Cardiac muscle cell (in vitro differentiated cells and primary cell): ENCODE measurements around the gene HJURP. TPM values are rescaled to one million over a fixed set of nuclear protein-coding genes. Genes with fewer than 3 reads are reported as not detected.

ENCODE experiments used
- DNase-seq, 2 donors: peaks; one replicate each; pipeline versions ENCODE4 v3.0.0 to v3.0.0-alpha.2; 2010 to 2017; ENCODE audit warnings: low read depth in 1 of 2, low spot score in 1 of 2
- H3K27ac ChIP-seq: fragments of 200-600 bp; sonication (generic); 2 replicates; pipeline ENCODE4 v1.5.1; 2016
- H3K27me3 ChIP-seq: fragments of 200-600 bp; sonication (generic); 2 replicates; pipeline ENCODE4 v1.6.0; 2016; ENCODE audit warnings: control low read depth
- H3K36me3 ChIP-seq: fragments of 200-600 bp; sonication (generic); 2 replicates; pipeline ENCODE4 v1.5.1; 2016; ENCODE audit warnings: control low read depth
- H3K4me1 ChIP-seq: fragments of 200-600 bp; sonication (generic); 2 replicates; pipeline ENCODE4 v1.8.1; 2017; ENCODE audit warnings: low read depth, mild to moderate bottlenecking, mixed run types
- H3K4me3 ChIP-seq: fragments of 200-600 bp; sonication (generic); 2 replicates; pipeline ENCODE4 v1.5.1; 2016; ENCODE audit warnings: mild to moderate bottlenecking
- H3K9me3 ChIP-seq: fragments of 200-600 bp; sonication (generic); 2 replicates; pipeline ENCODE4 v1.5.1; 2017; ENCODE audit warnings: low read depth, mild to moderate bottlenecking, control low read depth
- polyA plus RNA-seq: library from polyadenylated mRNA; unstranded; fragments of >200 nt; fragmentation: Nextera tagmentation; extraction: Ambion mirVana; gene quantifications from 2 replicates; pipeline ENCODE4 v1.2.1, GENCODE V29; 2016
- total RNA-seq: library from RNA; depleted of rRNA; stranded (reverse); fragments of >200 nt; gene quantifications from 2 replicates; pipeline ENCODE4 v1.2.3, GENCODE V29; 2016
- TF ChIP-seq, protein P1 (sequence below): IDR thresholded peaks from 2 replicates; pipeline ENCODE4 v1.5.1; 2012; ENCODE audit warnings: low read depth, mild to moderate bottlenecking, low read length

Gene HJURP
- total and polyA plus RNA-seq, 2 experiments from 2014 or later, result 8.0 to 53.3 TPM

DNA sequence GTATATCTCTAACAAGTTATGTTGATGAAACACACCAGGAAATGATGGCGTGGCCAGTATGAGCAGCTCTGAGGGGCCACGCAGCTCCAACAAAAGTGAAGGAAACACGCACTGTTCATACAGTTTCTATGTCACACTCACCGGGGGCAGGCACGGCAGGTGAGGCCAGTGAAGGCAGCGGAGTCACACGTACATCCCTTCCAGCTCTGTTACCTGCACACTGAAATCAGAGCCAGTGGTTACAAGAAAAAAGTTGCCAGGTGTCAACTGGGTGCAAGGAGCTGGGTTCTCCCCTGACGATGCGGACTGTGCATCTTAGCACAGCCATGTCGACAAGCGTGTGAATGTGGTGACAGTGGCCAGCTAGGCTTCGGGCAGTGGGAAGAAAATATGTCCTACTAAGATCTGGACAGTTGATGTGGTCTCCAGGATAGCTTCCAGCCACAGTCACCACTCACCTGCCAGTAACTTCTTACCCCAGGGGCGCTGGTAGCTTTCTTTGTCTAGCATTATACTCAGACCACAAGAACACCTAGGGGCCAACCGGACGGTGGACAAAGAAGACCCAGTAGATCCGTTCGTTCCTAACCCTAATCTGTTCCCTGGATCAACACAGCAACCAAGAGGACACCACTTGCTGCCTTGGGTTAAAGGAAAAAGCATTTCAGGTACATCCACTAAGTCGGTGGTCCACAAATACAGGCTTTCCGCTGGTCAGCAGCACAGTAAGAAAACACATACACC, 10.1 kb downstream of the HJURP start:
- Histone ChIP-seq H3K4me1 (peaks cover 15% of the 10 kb centered on the region), H3K36me3 (peaks cover 32% of the 10 kb centered on the region), H3K4me3 (no peak overlapping the region), H3K27ac (no peak overlapping the region), H3K9me3 (no peaks in the 10 kb centered on the region), H3K27me3 (no peaks in the 10 kb centered on the region)
- TF ChIP-seq, protein P1, sequence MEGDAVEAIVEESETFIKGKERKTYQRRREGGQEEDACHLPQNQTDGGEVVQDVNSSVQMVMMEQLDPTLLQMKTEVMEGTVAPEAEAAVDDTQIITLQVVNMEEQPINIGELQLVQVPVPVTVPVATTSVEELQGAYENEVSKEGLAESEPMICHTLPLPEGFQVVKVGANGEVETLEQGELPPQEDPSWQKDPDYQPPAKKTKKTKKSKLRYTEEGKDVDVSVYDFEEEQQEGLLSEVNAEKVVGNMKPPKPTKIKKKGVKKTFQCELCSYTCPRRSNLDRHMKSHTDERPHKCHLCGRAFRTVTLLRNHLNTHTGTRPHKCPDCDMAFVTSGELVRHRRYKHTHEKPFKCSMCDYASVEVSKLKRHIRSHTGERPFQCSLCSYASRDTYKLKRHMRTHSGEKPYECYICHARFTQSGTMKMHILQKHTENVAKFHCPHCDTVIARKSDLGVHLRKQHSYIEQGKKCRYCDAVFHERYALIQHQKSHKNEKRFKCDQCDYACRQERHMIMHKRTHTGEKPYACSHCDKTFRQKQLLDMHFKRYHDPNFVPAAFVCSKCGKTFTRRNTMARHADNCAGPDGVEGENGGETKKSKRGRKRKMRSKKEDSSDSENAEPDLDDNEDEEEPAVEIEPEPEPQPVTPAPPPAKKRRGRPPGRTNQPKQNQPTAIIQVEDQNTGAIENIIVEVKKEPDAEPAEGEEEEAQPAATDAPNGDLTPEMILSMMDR, result no peak
- no peak for DNase-seq

GRCh38 chr2:233841183-233841582, 13.2 kb downstream of the HJURP start:
- no peak overlapping the region for H3K27ac ChIP-seq
- no peaks in the 10 kb centered on the region for H3K27me3 ChIP-seq
- H3K4me3 ChIP-seq, result no peak overlapping the region
- no peaks in the 10 kb centered on the region for H3K9me3 ChIP-seq
- TF ChIP-seq, protein P1, result no peak
- peaks cover 6% of the 10 kb centered on the region for H3K4me1 ChIP-seq
- DNase-seq, result no peak
- peaks cover 42% of the 10 kb centered on the region for H3K36me3 ChIP-seq

- Histone ChIP-seq H3K27me3 (no peaks in the 10 kb centered on the region), H3K9me3 (no peaks in the 10 kb centered on the region), H3K4me1 (peaks cover 3% of the 10 kb centered on the region), H3K27ac (no peak overlapping the region), H3K36me3 (peaks cover 43% of the 10 kb centered on the region), H3K4me3 (no peak overlapping the region)
- DNase-seq, result no peak
- TF ChIP-seq, protein P1, result no peak
These were observed 13.8 kb downstream of the HJURP start for GRCh38 chr2:233840520-233840919.

- Histone ChIP-seq H3K27ac (no peak overlapping the region), H3K27me3 (no peaks in the 10 kb centered on the region), H3K36me3 (peaks cover 45% of the 10 kb centered on the region), H3K4me1 (no peaks in the 10 kb centered on the region), H3K9me3 (no peaks in the 10 kb centered on the region), H3K4me3 (no peak overlapping the region)
- TF ChIP-seq, protein P1, result no peak
- no peak for DNase-seq
These were observed 14.9 kb downstream of the HJURP start for GRCh38 chr2:233839447-233839820.

DNA sequence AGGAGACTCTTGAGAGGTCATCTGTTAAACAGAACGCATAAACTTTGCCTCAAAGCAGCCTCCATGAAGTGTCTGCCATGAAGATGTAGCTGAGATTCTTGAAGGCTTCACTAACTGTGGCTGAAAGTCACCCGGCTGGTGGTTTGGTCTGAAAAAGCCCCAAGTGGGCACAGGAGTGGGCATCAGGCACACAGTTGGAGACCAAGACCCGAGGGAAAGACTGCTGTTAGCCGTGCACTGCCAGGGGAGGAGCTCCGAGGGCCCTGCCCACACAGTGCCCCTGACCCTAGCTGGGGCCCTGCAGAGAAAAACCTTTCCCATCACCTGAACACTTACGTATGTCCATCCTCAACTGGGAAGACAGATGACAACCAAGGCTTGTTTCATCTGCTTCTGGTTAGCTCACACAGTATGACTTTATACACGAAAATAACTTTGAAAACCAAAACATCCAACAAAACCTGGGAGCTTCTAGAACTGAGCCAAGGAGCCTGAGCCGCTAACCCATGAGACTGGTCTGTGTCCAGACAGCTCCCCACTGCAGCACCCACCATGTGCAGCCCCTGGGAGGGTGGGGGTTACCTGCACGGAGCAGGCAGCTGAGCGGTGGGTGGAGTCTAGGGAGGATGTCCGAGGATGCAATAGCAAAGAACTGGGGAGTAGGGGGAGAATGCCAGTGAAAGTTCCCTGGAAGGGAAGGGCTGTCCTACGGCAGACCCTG, 15.4 kb downstream of the HJURP start:
- no peak for DNase-seq
- H3K4me3 ChIP-seq, result no peak overlapping the region

More for the DNA sequence above, 15.4 kb downstream of the HJURP start:
- H3K27me3 ChIP-seq, result no peaks in the 10 kb centered on the region
- H3K9me3 ChIP-seq, result no peaks in the 10 kb centered on the region
- TF ChIP-seq, protein P1, result no peak
- peaks cover 42% of the 10 kb centered on the region for H3K36me3 ChIP-seq
- H3K27ac ChIP-seq, result no peak overlapping the region
- no peaks in the 10 kb centered on the region for H3K4me1 ChIP-seq
